K562 (cell line): ENCODE data around the gene TMEM131.

ENCODE experiments used
- CBX2 ChIP-seq: fragments of 200-600 bp; sonication (generic); IDR thresholded peaks from one replicate; pipeline ENCODE4 v1.6.1; 2012; ENCODE audit warnings: mild to moderate bottlenecking, low read length, inconsistent platforms; ENCODE audit not compliant: insufficient read depth, poor library complexity, severe bottlenecking
- CTBP1 ChIP-seq: fragments of 450-650 bp; IDR thresholded peaks from 2 replicates; pipeline ENCODE4 v1.6.1; 2016; ENCODE audit warnings: borderline replicate concordance
- EP300 ChIP-seq: IDR thresholded peaks from 2 replicates; pipeline ENCODE4 v1.6.1; 2012; ENCODE audit warnings: low read length, improper control_type of control experiment
- KLF16 ChIP-seq: IDR thresholded peaks from 2 replicates; pipeline ENCODE4 v1.6.1; 2016; ENCODE audit warnings: antibody characterized with exemption
- POLR2A ChIP-seq: fragments of 450-650 bp; conservative IDR thresholded peaks from 2 replicates; pipeline ENCODE4 v1.6.1; 2016
- RNF2 ChIP-seq: sonication (generic); IDR thresholded peaks from 2 replicates; pipeline ENCODE4 v1.6.1; 2016
- STAT5B ChIP-seq: fragments of 250-450 bp; sonication (Bioruptor Pico); IDR thresholded peaks from 2 replicates; pipeline ENCODE4 v1.8.0; 2021; ENCODE audit warnings: mild to moderate bottlenecking, inconsistent platforms
- TF ChIP-seq, protein P1 (sequence below), 3 experiments: IDR thresholded peaks in 2 of 3; conservative IDR thresholded peaks in 1 of 3; 2 replicates each; pipeline ENCODE4 v1.5.1; 2011 to 2012; ENCODE audit warnings: low read length in 3 of 3, mild to moderate bottlenecking in 3 of 3, control low read depth in 2 of 3, improper control_type of control experiment in 1 of 3, inconsistent platforms in 1 of 3, low read depth in 1 of 3, mixed read lengths in 1 of 3, moderate library complexity in 1 of 3; ENCODE audit not compliant: insufficient read depth in 2 of 3
- TF ChIP-seq, protein P2 (sequence below): fragments of 150-350 bp; IDR thresholded peaks from 2 replicates; pipeline ENCODE4 v1.6.1; 2014; ENCODE audit warnings: low read depth, mild to moderate bottlenecking, low read length, borderline replicate concordance

DNA sequence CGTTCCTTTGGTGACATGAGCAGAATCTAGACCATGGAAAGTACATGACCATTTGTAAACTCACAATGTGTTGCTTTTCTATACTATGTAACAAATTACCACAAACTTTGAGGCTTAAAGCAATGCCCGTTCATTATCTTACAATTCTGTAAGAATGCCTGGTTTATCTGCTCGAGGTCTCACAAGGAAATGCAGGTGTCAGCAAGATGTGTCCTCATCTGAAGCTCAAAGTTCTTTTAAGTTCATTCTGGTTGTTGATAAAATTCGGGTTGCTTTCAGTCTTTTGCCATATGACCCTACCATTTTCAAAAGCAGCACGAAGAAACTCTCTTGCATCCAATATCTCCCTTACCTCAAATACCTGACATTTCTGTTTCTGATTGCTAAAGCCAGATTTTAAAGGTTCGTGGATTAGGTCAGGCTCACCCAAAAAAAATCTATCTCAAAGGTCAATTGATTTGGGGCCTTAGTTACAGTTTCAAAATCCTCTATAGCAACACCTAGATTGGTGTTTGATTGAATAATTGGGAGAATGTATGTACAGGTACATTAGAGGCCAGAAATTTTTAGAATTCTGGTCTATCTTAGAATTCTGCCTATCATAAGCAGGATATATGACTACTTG, 125.9 kb downstream of the TMEM131 start:
- TF ChIP-seq CBX2 (no peak), RNF2 (no peak), POLR2A (no peak), STAT5B (CRISPR knock-in tag) (no peak), EP300 (no peak), CTBP1 (no peak), KLF16 (no peak)
- TF ChIP-seq, protein P1, sequence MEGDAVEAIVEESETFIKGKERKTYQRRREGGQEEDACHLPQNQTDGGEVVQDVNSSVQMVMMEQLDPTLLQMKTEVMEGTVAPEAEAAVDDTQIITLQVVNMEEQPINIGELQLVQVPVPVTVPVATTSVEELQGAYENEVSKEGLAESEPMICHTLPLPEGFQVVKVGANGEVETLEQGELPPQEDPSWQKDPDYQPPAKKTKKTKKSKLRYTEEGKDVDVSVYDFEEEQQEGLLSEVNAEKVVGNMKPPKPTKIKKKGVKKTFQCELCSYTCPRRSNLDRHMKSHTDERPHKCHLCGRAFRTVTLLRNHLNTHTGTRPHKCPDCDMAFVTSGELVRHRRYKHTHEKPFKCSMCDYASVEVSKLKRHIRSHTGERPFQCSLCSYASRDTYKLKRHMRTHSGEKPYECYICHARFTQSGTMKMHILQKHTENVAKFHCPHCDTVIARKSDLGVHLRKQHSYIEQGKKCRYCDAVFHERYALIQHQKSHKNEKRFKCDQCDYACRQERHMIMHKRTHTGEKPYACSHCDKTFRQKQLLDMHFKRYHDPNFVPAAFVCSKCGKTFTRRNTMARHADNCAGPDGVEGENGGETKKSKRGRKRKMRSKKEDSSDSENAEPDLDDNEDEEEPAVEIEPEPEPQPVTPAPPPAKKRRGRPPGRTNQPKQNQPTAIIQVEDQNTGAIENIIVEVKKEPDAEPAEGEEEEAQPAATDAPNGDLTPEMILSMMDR (IDR thresholded peaks at IDR 0.05 in 2 of 3, conservative IDR thresholded peaks at IDR 0.05 in 1 of 3; ENCODE audit: insufficient read depth in 2 of 3, low read depth in 1 of 3, low read length in 3 of 3) = no peak
- TF ChIP-seq, protein P2, sequence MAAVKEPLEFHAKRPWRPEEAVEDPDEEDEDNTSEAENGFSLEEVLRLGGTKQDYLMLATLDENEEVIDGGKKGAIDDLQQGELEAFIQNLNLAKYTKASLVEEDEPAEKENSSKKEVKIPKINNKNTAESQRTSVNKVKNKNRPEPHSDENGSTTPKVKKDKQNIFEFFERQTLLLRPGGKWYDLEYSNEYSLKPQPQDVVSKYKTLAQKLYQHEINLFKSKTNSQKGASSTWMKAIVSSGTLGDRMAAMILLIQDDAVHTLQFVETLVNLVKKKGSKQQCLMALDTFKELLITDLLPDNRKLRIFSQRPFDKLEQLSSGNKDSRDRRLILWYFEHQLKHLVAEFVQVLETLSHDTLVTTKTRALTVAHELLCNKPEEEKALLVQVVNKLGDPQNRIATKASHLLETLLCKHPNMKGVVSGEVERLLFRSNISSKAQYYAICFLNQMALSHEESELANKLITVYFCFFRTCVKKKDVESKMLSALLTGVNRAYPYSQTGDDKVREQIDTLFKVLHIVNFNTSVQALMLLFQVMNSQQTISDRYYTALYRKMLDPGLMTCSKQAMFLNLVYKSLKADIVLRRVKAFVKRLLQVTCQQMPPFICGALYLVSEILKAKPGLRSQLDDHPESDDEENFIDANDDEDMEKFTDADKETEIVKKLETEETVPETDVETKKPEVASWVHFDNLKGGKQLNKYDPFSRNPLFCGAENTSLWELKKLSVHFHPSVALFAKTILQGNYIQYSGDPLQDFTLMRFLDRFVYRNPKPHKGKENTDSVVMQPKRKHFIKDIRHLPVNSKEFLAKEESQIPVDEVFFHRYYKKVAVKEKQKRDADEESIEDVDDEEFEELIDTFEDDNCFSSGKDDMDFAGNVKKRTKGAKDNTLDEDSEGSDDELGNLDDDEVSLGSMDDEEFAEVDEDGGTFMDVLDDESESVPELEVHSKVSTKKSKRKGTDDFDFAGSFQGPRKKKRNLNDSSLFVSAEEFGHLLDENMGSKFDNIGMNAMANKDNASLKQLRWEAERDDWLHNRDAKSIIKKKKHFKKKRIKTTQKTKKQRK = no peak
